SU-DHL-6 (cell line): Measurements from ENCODE around the gene AQR.

Experiments used
- CTCF ChIP-seq: fragments of 200-600 bp; sonication (generic); IDR thresholded peaks from one replicate; pipeline ENCODE4 v1.5.1; 2017; ENCODE audit warnings: antibody characterized with exemption, mild to moderate bottlenecking, low read length, moderate library complexity; ENCODE audit not compliant: insufficient read depth, poor library complexity, severe bottlenecking
- EZH2phosphoT487 ChIP-seq: fragments of 200-600 bp; sonication (generic), shearing (Covaris generic); conservative IDR thresholded peaks from 2 replicates; pipeline ENCODE4 v1.6.1; 2018; ENCODE audit warnings: mild to moderate bottlenecking, antibody characterized with exemption, low read length, moderate library complexity, mixed read lengths

- no peak for TF ChIP-seq CTCF
- no peak for TF ChIP-seq EZH2phosphoT487
Observed at GRCh38 chr15:34964277-34964676, 5.3 kb downstream of the AQR start.
